Measurements from ENCODE around the gene AGTRAP.

DNA sequence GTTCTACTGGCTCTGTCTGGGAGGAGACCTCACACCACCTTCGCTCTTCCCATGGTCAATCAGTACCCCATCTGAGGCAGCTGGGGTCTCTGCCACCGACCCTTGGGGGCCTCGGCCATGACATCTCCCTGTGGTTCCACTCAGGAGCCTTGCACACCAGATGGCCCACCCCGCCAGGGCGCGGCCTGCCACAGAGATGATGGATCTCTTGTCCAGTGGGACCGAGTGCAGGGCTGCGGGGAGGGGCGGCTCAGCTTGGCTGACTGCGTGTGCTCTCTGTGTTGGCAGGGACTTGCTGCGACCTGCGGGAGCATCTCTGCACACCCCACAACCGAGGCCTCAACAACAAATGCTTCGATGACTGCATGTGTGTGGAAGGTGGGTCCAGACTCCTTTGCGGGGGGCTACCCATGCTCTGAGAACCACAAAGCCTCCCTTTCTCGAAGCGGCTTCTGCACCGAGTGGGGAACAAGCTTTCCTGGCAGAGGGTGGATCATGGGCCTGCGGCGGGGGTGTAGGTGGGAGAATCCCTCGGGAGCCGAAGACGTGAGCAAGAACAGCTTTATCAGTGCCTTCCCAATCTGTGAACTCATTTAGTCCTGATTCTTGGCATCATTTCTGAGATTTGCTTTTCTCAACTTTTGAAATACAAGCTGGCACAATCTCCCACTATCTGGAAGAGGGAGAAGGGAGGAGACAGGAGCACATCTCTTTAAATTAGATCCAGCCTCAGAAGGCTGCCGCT lies 20.9 kb upstream of the AGTRAP start:
- TF ChIP-seq POLR2A (IDR thresholded peaks at IDR 0.05) (no peak), POLR2AphosphoS5 (IDR thresholded peaks at IDR 0.05) (no peak)
- TF ChIP-seq, protein P1, sequence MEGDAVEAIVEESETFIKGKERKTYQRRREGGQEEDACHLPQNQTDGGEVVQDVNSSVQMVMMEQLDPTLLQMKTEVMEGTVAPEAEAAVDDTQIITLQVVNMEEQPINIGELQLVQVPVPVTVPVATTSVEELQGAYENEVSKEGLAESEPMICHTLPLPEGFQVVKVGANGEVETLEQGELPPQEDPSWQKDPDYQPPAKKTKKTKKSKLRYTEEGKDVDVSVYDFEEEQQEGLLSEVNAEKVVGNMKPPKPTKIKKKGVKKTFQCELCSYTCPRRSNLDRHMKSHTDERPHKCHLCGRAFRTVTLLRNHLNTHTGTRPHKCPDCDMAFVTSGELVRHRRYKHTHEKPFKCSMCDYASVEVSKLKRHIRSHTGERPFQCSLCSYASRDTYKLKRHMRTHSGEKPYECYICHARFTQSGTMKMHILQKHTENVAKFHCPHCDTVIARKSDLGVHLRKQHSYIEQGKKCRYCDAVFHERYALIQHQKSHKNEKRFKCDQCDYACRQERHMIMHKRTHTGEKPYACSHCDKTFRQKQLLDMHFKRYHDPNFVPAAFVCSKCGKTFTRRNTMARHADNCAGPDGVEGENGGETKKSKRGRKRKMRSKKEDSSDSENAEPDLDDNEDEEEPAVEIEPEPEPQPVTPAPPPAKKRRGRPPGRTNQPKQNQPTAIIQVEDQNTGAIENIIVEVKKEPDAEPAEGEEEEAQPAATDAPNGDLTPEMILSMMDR (IDR thresholded peaks at IDR 0.05 in 8 of 11, conservative IDR thresholded peaks at IDR 0.05 in 3 of 11) = no peak
